Mesenchymal stem cell (in vitro differentiated cells and primary cell): ENCODE data around the gene A1CF.

Source experiments
- DNase-seq: peaks from one replicate; pipeline ENCODE4 v3.0.0-alpha.2; 2013
- H2AFZ ChIP-seq: one replicate; pipeline ENCODE4 v1.6.1; 2013; ENCODE audit warnings: low read depth, mild to moderate bottlenecking, control low read depth, inconsistent platforms, low read length, moderate library complexity
- H2AK5ac ChIP-seq: 2 replicates; pipeline ENCODE4 v1.6.1; 2013; ENCODE audit warnings: low read length, moderate library complexity, mild to moderate bottlenecking, inconsistent platforms; ENCODE audit not compliant: severe bottlenecking
- H2BK120ac ChIP-seq: one replicate; pipeline ENCODE4 v1.6.1; 2013; ENCODE audit warnings: low read depth, mild to moderate bottlenecking, inconsistent platforms, low read length, moderate library complexity
- H2BK12ac ChIP-seq, 2 experiments: one replicate each; pipeline ENCODE4 v1.6.1; 2013; ENCODE audit warnings: inconsistent platforms in 2 of 2, low read length in 2 of 2, mild to moderate bottlenecking in 2 of 2, moderate library complexity in 2 of 2, control low read depth in 1 of 2
- H2BK15ac ChIP-seq: one replicate; pipeline ENCODE4 v1.6.1; 2013; ENCODE audit warnings: mild to moderate bottlenecking, low read depth, inconsistent platforms; ENCODE audit not compliant: poor library complexity, severe bottlenecking
- H2BK5ac ChIP-seq: 2 replicates; pipeline ENCODE4 v1.6.1; 2013; ENCODE audit warnings: low read depth, mild to moderate bottlenecking, low read length, control low read depth, inconsistent platforms; ENCODE audit not compliant: poor library complexity, severe bottlenecking
- H3K14ac ChIP-seq, 2 experiments: one replicate each; pipeline ENCODE4 v1.6.1; 2013; ENCODE audit warnings: inconsistent platforms in 2 of 2, low read length in 2 of 2, control low read depth in 1 of 2, mild to moderate bottlenecking in 1 of 2, moderate library complexity in 1 of 2
- H3K18ac ChIP-seq, 2 experiments: one replicate each; pipeline ENCODE4 v1.6.1; 2013; ENCODE audit warnings: inconsistent platforms in 2 of 2, low read length in 2 of 2, control low read depth in 1 of 2, low read depth in 1 of 2, mild to moderate bottlenecking in 1 of 2
- H3K23ac ChIP-seq, 2 experiments: one replicate each; pipeline ENCODE4 v1.6.1; 2013; ENCODE audit warnings: inconsistent platforms in 2 of 2, low read length in 2 of 2, mild to moderate bottlenecking in 2 of 2, moderate library complexity in 2 of 2, control low read depth in 1 of 2
- H3K27ac ChIP-seq: 2 replicates; pipeline ENCODE4 v1.5.1; 2013; ENCODE audit warnings: mild to moderate bottlenecking, moderate library complexity, low read length, control low read depth, inconsistent platforms; ENCODE audit not compliant: poor library complexity, severe bottlenecking
- H3K27me3 ChIP-seq, 2 experiments: 2 replicates each; pipeline versions ENCODE4 v1.6.1 to v1.7.0; 2013; ENCODE audit warnings: low read length in 2 of 2, mild to moderate bottlenecking in 2 of 2, moderate library complexity in 2 of 2, control low read depth in 1 of 2, inconsistent platforms in 1 of 2; ENCODE audit not compliant: control insufficient read depth in 1 of 2, insufficient read depth in 1 of 2
- H3K36me3 ChIP-seq, 2 experiments: 2 replicates each; pipeline versions ENCODE4 v1.6.1 to v1.7.0; 2013; ENCODE audit warnings: low read length in 2 of 2, control low read depth in 1 of 2, inconsistent platforms in 1 of 2, low read depth in 1 of 2, mild to moderate bottlenecking in 1 of 2; ENCODE audit not compliant: insufficient read depth in 2 of 2, control insufficient read depth in 1 of 2
- H3K4ac ChIP-seq, 2 experiments: one replicate each; pipeline ENCODE4 v1.6.1; 2013; ENCODE audit warnings: inconsistent platforms in 2 of 2, low read length in 2 of 2, mild to moderate bottlenecking in 2 of 2, moderate library complexity in 2 of 2, control low read depth in 1 of 2, low read depth in 1 of 2
- H3K4me1 ChIP-seq: 2 replicates; pipeline ENCODE4 v1.6.1; 2013; ENCODE audit warnings: low read depth, low read length, control low read depth; ENCODE audit not compliant: control insufficient read depth, insufficient read depth
- H3K4me2 ChIP-seq: 2 replicates; pipeline ENCODE4 v1.6.1; 2013; ENCODE audit warnings: low read length, mild to moderate bottlenecking, inconsistent platforms; ENCODE audit not compliant: poor library complexity, severe bottlenecking
- H3K4me3 ChIP-seq, 2 experiments: 2 replicates each; pipeline versions ENCODE4 v1.5.1 to v1.7.0; 2013; ENCODE audit warnings: low read length in 2 of 2, mild to moderate bottlenecking in 2 of 2, control low read depth in 1 of 2, low read depth in 1 of 2; ENCODE audit not compliant: insufficient read depth in 1 of 2
- H3K79me1 ChIP-seq: replicated peaks from 2 replicates; pipeline ENCODE4 v1.6.1; 2013; ENCODE audit warnings: mild to moderate bottlenecking, control low read depth, low read length, inconsistent platforms; ENCODE audit not compliant: poor library complexity, severe bottlenecking
- H3K9ac ChIP-seq: 2 replicates; pipeline ENCODE4 v1.7.0; 2013; ENCODE audit warnings: mild to moderate bottlenecking, low read length, moderate library complexity
- H3K9me3 ChIP-seq: 2 replicates; pipeline ENCODE4 v1.7.0; 2013; ENCODE audit warnings: mild to moderate bottlenecking, low read length; ENCODE audit not compliant: control insufficient read depth
- H4K8ac ChIP-seq: one replicate; pipeline ENCODE4 v1.6.1; 2013; ENCODE audit warnings: inconsistent platforms, mild to moderate bottlenecking, low read length, moderate library complexity
- H4K91ac ChIP-seq: one replicate; pipeline ENCODE4 v1.6.1; 2013; ENCODE audit warnings: mild to moderate bottlenecking, low read length, inconsistent platforms
- WGBS: methylation state at CpG from one replicate; pipeline ENCODE4 v1.1.7; 2013; ENCODE audit warnings: mixed read lengths; 5-methylcytosine and 5-hydroxymethylcytosine counted together

A1CF gene

GRCh38 chr10:50857579-50857978 lies 27.8 kb downstream of the A1CF start:
- no peak overlapping the region for H2BK5ac ChIP-seq
- H2AFZ ChIP-seq, result no peak overlapping the region
- no peak overlapping the region for H3K4me3 ChIP-seq
- H2AK5ac ChIP-seq, result no peak overlapping the region
- H3K4me2 ChIP-seq, result no peak overlapping the region
- no peak overlapping the region for H3K9ac ChIP-seq
- no peak overlapping the region for H3K14ac ChIP-seq
- WGBS, result 79% methylated on average over 3 of the region's 5 CpGs
- H3K27me3 ChIP-seq, result peaks cover 0 to 3% of the 10 kb centered on the region in 2 experiments
- no peak overlapping the region for H3K18ac ChIP-seq
- no peak overlapping the region for H3K23ac ChIP-seq
- no peaks in the 10 kb centered on the region for H3K79me1 ChIP-seq
- no peak overlapping the region for H3K4ac ChIP-seq
- H2BK120ac ChIP-seq, result no peak overlapping the region
- no peak overlapping the region for H4K8ac ChIP-seq
- DNase-seq, result no peak
- no peaks in the 10 kb centered on the region for H3K9me3 ChIP-seq
- H4K91ac ChIP-seq, result no peak overlapping the region
- H2BK15ac ChIP-seq, result no peak overlapping the region
- no peaks in the 10 kb centered on the region for H3K36me3 ChIP-seq
- peaks cover 1% of the 10 kb centered on the region for H3K4me1 ChIP-seq
- no peak overlapping the region for H3K27ac ChIP-seq
- H2BK12ac ChIP-seq, result no peak overlapping the region

DNA sequence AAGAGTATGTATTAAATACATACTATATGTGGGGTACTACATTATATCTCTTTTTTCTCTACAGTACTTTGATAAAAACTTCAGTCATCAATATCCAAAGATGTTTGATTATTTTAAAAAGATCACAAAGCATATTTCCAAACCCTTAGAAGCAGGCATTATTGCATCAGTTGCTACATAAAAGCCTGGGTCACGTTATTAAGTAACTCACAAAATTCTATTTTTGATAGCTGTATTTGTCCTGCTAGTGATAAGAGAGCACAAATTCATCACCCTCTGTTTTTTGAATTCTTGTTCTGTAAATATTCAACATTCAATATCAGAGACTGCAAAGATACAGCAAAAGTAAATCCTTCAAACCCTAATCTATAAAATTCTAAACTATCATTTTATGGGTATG lies 30.0 kb downstream of the A1CF start:
- no peak overlapping the region for H3K18ac ChIP-seq
- no peaks in the 10 kb centered on the region for H3K27me3 ChIP-seq
- no peak overlapping the region for H3K9ac ChIP-seq
- no peak overlapping the region for H4K91ac ChIP-seq
- WGBS, result no CpG with 5 or more reads among the region's 1 CpG
- H3K4me3 ChIP-seq, result no peak overlapping the region
- no peaks in the 10 kb centered on the region for H3K79me1 ChIP-seq
- H3K14ac ChIP-seq, result no peak overlapping the region
- no peaks in the 10 kb centered on the region for H3K36me3 ChIP-seq
- no peak overlapping the region for H3K27ac ChIP-seq
- no peaks in the 10 kb centered on the region for H3K9me3 ChIP-seq
- H3K4ac ChIP-seq, result no peak overlapping the region
- no peak overlapping the region for H4K8ac ChIP-seq
- H2BK15ac ChIP-seq, result no peak overlapping the region
- no peak overlapping the region for H2BK5ac ChIP-seq
- no peak for DNase-seq
- no peak overlapping the region for H3K4me2 ChIP-seq
- H2AK5ac ChIP-seq, result no peak overlapping the region
- no peak overlapping the region for H2BK120ac ChIP-seq
- no peak overlapping the region for H3K23ac ChIP-seq
- no peak overlapping the region for H2AFZ ChIP-seq
- no peak overlapping the region for H2BK12ac ChIP-seq
- peaks cover 3% of the 10 kb centered on the region for H3K4me1 ChIP-seq

GRCh38 chr10:50855015-50855414 lies 30.4 kb downstream of the A1CF start:
- Histone ChIP-seq H3K4me3 (no peak overlapping the region), H3K4me2 (no peak overlapping the region), H3K9ac (no peak overlapping the region), H3K14ac (no peak overlapping the region), H3K79me1 (no peaks in the 10 kb centered on the region), H3K18ac (no peak overlapping the region), H2BK15ac (no peak overlapping the region), H3K36me3 (no peaks in the 10 kb centered on the region), H2BK12ac (no peak overlapping the region), H2AFZ (no peak overlapping the region), H4K91ac (no peak overlapping the region), H3K23ac (no peak overlapping the region), H3K9me3 (no peaks in the 10 kb centered on the region), H3K27ac (no peak overlapping the region), H3K27me3 (no peaks in the 10 kb centered on the region), H2BK120ac (no peak overlapping the region), H4K8ac (no peak overlapping the region), H2BK5ac (no peak overlapping the region), H3K4ac (no peak overlapping the region), H2AK5ac (no peak overlapping the region), H3K4me1 (peaks cover 3% of the 10 kb centered on the region)
- WGBS, result no CpG with 5 or more reads among the region's 2 CpGs
- no peak for DNase-seq

DNA sequence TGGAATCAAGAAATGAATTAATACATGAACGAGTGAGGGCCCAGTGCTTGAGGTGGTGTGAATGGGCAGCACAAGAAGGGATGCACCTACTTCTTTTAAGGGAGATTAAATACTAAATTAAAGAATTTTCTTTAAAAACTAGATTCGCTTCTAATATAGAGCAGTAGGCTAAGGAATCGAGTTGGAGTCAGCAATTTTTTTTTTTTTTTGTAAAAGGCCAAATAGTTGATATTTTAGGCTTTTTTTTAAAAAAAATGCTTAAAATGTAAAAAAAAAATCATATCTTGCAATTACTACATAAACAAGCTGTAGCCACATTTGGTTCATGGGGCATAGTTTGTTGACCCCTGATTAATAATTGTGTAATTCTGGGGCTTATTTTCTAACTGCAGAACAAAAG lies 31.9 kb downstream of the A1CF start:
- no peak overlapping the region for H3K14ac ChIP-seq
- no peaks in the 10 kb centered on the region for H3K9me3 ChIP-seq
- H3K4me2 ChIP-seq, result no peak overlapping the region
- no peak overlapping the region for H2BK15ac ChIP-seq
- no CpG with 5 or more reads among the region's 3 CpGs for WGBS
- no peak overlapping the region for H3K23ac ChIP-seq
- H3K4ac ChIP-seq, result no peak overlapping the region
- H2BK12ac ChIP-seq, result no peak overlapping the region
- no peak overlapping the region for H3K27ac ChIP-seq
- H4K91ac ChIP-seq, result no peak overlapping the region
- H2BK5ac ChIP-seq, result no peak overlapping the region
- H2AFZ ChIP-seq, result no peak overlapping the region
- H3K27me3 ChIP-seq, result no peaks in the 10 kb centered on the region
- no peak overlapping the region for H2BK120ac ChIP-seq
- no peak for DNase-seq
- H3K4me1 ChIP-seq, result peaks cover 5% of the 10 kb centered on the region
- no peaks in the 10 kb centered on the region for H3K36me3 ChIP-seq
- no peak overlapping the region for H4K8ac ChIP-seq
- no peak overlapping the region for H3K18ac ChIP-seq
- no peaks in the 10 kb centered on the region for H3K79me1 ChIP-seq
- no peak overlapping the region for H2AK5ac ChIP-seq
- H3K4me3 ChIP-seq, result no peak overlapping the region
- no peak overlapping the region for H3K9ac ChIP-seq
